Activated T-cell treated with anti-CD3 and anti-CD28 coated beads for 4 hours (primary cell): ENCODE measurements around the gene ABCA1.
"Not testable (repeated sequence)": the region's sequence is repeated elsewhere in the genome, so short reads cannot be mapped to it uniquely, and the experiment has no call there.

Experiments used
- DNase-seq: peaks from one replicate; pipeline ENCODE4 v3.0.0-alpha.2; 2020

ABCA1 gene

DNA sequence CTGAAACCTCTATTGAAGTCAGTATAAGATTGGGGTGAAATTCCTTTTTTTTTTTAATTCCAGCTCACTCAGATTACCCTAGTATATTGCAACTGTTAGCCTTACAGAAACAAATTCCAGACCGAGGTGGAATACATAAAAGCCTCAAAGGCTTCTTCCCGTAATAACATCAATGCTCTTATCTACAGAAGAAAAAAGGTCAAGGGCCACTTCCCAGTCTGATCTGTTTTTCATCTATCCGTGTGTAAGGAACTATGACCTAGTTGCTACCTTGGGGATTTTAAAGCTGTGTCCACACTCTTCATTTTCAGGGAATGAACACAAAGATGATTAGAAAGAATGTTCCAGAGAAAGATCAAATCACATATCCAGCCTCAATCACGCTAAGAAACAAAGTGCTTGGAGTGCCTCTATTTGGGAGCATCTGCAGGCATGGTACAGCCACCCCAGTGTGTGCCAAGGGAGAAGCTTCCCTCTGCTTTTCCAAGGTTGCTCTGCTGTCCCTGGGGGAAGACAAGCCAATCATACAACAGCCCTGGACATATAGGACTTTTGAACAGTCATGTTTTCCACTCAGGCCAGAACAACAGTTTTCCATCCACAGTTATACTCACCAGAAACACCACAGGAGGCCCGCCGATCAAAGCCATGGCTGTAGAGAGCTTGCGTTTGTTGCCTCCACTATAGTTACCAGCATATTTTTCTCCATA lies 140.5 kb downstream of the ABCA1 start:
- no peak for DNase-seq

DNA sequence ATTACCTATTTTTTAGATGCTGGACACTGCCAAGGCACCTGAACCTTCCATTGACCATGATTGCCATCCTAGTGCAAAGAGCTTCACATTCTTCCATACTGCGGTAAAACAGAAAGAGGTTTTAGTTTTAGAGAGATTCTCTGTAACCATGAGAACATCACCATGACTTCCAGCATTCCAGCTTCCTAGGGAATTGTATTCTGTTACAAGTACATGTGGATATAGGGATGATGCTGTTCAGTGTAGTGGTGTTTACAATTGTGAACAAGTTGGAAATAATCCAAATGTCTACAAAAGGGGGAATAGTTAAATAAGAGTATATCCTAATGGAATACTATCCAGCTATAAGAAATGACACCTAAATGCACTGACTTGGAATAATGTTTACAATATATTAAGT lies 141.7 kb downstream of the ABCA1 start:
- no peak for DNase-seq

DNA sequence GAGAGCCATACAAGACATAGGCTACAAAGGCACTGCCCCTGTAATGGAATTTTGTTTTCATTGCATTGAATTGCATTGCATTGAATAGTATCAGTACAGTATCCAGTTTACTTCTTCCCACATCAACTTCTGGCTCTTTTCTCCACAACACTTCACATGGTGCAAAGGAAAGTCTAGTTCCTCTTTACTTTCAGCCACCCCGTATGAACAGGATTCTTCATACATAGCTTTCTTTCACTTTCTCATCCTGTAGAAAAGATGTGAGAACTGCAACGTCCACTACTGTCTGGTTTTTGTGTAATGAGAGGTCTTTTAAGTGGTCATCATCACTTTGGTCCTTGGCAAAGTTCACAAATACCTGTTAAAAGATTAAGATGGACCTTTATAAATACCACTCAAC lies 143.9 kb downstream of the ABCA1 start:
- DNase-seq: no peak

DNA sequence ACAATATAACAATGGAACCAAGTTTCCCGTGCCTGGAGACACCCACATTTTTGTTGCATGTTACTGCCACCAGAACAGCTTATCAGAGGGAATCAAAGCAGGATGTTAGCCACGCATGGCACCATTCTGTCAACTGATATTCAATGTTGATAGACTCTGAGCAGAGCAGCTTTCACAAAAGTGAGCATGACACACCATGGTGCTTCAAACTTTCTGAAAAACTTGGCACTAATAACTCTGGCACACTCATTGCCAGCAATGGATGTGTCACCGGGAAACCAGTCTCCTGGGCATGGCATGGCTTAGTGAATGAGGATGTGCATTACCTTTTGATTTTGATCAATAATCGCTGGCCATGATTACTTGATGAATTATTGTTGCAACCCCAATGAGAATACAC lies 144.4 kb downstream of the ABCA1 start:
- no peak for DNase-seq

DNA sequence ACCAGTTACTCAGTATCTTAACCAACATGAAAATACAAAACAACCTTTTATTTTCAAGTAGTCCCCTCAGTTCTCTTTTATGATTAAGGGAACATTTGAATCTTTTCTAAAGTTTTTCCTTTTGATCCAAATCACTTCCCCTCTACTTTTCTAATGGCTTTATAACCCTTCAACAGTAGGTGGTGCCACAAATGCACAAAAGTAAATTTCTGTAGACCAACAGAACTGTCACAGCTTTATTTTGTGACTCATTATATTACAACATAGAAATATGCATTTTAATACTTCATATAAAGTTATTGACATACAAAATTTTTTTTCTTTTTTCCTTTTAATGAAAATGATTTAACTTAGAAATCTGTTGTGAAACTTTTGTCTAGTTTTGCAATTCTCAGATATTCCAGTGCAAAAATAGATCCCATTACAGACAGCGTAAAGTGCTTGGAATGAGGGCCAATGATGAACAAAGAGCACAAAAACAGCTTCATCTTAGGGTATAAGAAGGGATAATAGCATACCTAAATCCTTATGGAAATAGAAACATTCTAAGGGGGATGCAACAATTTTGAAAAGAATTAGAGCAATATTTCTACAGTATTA lies 147.1 kb downstream of the ABCA1 start:
- no peak for DNase-seq

DNA sequence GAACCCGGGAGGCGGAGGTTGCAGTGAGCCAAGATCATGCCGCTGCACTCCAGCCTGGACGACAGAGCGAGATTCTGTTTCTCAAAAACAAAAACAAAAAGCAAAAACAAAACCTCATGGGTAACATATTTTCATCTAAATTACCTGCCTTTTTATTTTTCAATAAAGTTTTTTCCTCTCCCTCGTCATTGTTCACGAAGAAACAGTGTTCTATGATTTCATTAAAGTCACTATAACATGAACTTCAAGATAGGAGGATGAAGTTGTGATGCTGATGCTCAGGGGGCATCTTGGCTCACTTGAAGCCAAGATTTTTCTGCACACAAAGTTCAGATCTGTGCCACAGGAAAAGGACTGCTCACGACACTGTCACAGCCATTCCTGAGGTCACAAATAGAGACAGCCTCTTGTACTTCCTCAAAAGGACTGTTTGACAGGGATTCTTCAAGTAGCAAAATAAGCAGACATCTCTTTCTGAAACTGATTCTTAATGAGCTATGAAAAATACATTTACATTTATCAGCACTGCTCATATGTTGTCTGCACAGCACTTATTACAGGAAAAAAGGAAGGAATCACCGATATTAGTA lies 147.9 kb downstream of the ABCA1 start:
- no peak for DNase-seq

DNA sequence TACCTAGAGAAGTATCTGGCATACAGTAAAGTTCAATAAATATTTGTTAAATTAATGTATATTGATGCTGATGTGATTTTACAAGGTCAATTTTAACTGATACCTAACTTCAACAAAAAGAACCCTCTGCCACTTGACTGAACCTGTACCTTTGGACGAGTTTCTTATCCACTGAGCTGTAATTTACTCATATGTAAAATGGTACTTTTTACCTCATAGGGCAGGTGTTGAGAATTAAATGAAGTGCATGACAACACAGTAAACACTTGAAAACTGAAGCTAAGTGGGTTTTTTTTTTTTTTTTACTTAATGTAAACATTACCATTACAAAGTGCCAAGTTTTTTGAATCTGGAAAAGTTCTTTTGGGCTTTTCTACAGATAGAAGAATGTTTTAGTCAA lies 148.6 kb downstream of the ABCA1 start:
- DNase-seq: no peak

DNA sequence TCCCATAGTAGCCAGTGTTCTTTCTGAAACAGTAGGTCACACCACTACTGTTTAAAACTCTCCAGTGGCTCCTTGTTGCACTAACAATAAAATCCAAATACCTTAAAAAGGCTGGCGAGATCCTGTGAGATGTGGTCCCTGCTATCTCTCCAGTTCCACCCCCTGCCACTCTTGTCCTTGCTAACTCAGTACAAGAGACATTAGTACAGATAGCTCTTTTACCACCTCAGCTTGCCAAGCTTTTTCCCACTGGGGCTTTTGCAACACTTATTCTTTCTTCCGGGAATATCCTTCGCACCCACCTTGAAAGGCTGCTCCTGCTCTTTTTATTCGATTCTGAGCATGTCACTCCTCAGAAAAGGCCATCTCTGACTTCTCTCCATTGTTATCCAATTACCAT lies 149.2 kb downstream of the ABCA1 start:
- DNase-seq: no peak

DNA sequence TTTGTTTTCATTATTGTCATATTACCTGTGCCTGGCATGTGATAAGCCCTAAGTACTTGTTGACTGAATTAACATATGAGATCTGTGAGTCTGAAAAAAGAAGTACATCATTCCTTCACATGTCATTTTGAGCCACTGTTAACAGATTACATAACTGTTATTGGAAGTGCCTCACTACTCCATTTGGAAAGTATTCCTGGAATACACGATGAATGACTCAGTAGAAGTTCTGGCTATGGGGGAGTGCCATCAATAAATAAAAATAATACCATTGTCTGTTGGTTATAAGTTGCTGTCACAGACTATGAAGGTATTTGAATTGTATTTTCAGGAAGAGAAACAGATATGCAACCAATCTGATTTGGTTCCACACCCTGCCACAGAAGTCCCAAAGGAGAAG lies 151.2 kb downstream of the ABCA1 start:
- DNase-seq: no peak

DNA sequence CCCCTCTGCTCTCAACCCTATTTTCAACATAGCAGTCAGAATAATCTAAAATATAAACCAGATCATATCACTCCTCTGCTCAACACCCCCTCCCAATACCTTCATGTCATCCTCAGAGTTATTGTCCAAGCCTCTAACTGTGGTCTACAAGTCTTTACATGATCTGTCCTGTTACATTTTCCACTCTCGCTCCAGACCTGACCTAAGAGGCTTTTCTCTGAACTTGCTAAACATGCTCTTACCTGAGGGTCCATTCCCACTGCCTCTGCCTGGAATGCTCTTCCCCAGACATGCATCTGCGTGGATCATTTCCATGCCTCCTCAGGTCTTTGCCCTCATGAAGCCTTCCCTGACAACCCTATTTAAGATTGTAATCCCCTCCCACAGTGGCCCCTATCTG lies 152.0 kb downstream of the ABCA1 start:
- no peak for DNase-seq

DNA sequence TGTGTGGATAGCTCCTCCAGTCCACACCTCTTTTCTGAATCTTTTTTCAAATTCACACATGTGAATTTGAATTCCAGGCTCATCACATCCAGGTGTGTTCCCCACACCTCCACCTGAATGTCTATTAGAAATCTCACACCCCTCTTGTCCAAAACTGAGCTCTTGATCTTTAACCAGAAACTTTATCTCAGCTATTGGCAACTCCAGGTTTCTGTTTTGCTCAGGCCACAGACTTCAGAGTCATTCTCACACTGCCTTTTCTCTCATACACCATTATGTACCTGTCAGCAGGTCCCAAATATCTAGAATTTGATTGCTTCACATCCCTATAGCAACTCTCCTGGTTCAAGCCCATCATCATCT lies 152.4 kb downstream of the ABCA1 start:
- DNase-seq: no peak

DNA sequence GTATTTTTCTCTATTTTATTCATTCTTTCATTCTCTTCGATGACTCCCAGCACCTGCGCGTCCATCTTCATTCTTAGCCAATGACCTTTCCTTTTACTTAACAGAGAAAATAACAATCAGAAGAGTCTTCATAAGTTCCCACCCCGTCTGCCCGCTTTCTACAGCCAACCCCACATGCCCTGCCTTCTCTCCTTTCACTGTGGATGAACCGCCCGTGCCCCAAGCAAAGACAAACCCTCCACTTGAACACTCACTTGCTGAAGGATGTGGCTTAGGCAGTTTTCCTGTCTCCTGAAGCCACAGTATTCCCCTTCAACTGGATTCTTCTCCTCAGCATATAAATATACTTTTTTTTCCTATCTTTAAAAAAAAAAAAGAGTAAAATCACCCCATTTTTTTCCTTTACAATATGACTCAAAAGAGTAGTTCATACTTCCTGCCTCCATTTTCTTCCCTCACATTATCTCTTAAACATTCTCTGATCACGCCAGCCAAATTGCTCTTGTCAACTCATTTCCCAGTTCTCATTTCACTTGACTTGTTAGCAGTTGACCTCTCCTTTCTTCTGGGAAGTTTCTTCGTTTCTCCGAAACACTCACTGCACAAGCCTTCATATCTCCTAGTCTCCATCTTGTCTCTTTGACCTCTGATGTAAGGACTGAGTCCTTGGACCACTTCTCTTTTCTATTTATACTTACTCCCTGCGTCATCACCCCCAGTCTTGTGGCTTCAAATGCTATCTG lies 153.0 kb downstream of the ABCA1 start:
- no peak for DNase-seq

DNA sequence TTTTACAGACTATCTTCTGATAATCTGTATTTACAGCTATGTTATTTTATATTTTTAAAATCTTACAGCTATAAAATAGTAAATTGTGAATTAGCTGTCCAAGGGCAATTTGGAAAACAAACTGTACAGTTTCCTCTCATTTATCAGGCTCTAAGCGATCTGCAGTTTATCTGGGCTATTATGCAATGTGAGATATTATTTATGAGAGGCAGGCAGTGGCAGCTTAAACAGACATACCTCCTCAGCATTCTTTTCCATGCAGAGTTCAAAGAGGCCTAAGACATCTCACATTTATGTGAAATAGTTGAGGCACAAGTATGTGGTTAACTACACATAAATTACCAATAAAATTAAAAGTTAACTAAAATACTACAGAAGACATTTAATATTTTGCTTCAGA lies 153.8 kb downstream of the ABCA1 start:
- DNase-seq: no peak

DNA sequence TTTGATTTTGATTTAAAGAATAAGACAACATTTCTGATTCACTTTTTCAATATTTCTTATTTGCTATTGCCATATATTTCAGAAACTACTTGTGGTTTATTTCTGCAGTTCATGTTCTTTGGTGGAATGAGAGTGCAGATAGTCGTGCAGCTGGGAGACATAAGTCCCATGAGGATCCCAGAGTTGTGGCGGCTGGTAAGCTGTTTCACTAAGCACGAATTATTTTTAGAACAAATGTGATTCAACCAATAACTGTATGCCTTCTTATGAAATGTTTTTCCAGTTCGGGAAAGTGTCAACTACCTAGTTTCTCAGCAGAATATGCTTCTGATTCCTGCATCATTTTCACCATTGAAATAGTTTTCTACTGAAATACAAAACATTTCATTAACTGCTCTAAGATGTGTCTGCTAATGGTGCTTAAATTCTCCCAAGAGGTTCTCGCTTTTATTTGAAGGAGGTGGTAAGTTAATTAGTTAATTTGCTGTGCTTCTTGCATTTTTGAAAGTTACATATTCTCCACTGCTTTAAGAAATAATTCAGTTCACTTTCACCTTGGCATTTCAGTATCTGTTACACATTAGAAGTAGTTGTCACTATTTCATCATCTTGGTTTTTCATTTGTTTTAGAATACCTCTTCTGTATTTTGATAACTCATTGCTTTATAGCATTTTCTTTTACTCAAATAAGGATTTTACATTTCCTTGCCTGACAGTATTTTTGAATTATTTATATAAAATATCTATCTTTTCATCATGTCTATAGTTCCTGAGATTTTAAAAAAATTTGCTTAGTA lies 155.0 kb downstream of the ABCA1 start:
- DNase-seq: no peak

DNA sequence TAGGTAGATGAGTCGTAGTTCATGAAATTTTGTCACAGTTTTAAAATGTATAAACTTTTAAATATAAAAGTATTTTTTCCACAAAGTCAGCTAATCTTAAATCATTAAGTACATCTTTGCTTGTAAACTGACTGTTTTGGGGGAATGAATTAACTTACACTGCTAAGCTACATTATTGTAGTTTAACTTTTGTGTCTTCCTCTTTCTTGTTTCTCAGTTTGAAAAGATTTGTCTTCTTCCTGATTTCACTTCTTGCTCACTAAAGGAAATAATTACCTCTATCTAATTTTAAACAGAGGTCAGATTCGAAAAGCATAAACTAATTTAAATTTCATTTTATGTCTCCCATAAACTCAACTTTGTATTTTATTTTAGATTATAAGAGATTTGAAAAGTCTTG lies 158.3 kb downstream of the ABCA1 start:
- DNase-seq: no peak

DNA sequence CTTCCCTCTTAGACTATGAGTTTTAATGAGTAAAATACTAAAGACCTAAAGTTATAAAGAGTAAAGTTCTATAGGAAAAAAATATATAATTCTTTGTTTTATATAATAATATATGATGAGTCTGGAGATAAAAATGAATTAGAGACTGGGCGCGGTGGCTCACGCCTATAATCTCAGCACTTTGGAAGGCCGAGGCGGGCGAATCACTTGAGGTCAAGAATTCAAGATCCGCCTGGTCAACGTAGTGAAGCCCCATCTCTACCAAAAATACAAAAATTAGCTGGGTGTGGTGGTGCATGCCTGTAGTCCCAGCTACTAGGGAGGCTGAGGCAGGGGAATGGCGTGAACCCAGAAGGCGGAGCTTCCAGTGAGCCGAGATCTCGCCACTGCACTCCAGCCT lies 158.9 kb downstream of the ABCA1 start:
- not testable (repeated sequence) for DNase-seq

DNA sequence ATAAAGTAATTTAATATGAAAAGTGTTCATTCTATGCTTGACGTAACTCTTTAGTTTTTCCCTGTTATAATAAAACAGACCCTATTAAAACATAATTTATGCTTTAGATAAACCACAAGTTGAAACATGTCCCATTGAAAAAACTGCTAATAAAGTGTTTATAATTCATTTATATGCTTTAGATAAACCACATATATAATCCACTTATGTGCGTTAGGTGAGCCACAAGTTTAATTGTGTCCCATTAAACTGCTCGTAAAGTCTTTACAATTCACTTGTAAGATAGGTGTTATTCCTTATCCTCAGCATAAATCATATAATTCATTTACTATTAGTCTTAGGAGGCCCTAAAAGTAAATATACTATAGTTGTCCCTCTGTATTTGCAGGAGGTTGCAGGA lies 160.4 kb downstream of the ABCA1 start:
- no peak for DNase-seq

DNA sequence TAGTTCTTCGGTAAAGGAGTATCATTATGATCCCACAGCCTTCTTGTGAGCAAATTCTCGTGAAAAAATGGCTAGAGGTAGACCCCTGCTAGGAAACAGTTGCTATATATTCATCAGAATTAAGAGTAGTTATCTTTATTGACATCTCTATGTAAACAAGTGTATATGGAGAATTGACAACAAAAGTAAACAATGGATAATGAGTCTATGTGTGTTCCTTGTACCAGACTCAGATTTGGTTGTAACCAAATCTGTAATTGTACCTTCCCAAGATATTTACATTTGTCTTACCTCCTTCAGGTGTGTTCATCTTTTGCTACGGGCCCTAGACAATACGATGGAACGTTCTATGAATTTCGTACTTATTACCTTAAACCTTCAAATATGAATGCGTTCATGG lies 161.9 kb downstream of the ABCA1 start:
- DNase-seq: no peak

DNA sequence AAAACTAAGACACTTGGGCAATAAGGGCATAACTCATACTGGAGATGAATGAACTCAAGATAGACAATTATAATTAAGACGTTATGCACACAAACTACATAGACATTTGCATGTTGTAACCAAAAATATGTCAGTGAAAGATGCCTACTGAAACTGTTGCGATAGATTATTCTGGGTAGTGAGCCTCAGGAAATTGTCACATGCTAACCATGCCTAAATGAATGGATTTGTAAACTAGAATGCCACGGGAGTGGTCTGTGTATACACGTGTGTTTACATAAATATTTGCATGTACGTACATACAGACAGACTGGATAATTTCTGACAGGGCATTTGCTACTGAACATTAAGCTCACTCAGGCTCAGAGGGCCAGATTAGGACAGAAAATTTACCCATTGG lies 162.8 kb downstream of the ABCA1 start:
- no peak for DNase-seq

DNA sequence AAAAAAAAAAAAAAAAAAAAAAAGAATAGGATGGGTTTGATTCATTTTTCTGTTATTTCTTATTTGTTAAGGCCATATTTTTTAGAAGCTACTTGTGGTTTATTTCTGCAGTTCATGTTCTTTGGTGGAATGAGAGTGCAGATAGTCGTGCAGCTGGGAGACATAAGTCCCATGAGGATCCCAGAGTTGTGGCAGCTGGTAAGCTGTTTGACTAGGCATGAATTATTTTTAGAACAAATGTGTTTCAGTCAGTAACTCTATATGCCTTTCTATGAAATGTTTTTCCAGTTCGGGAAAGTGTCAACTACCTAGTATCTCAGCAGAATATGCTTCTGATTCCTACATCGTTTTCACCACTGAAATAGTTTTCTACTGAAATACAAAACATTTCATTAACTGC lies 169.0 kb downstream of the ABCA1 start:
- DNase-seq: no peak

DNA sequence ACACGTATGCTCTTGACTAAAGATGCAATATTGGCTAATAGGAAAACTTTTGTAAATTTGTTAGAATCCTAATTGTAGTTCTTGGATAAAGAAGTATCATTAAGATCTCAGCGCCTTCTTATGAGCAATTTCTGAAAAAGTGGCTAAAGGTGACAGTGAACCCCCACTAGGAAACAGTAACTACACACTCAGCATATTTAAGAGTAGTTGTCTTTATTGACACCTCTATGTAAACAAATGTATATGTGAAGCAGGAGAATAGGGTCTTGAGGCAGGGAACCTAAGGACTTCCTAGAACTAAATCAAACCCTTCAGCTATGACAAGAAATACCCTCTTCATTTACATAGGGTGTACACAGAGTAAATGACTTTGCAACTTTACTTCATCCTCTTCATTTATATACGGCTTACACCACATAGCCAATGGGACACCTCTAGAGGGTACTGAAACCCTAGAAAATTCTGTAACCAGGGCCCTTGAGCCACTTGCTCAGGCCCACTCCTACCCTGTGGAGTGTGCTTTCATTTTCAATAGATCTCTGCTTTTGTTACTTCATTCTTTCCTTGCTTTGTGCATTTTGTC lies 177.7 kb downstream of the ABCA1 start:
- no peak for DNase-seq

DNA sequence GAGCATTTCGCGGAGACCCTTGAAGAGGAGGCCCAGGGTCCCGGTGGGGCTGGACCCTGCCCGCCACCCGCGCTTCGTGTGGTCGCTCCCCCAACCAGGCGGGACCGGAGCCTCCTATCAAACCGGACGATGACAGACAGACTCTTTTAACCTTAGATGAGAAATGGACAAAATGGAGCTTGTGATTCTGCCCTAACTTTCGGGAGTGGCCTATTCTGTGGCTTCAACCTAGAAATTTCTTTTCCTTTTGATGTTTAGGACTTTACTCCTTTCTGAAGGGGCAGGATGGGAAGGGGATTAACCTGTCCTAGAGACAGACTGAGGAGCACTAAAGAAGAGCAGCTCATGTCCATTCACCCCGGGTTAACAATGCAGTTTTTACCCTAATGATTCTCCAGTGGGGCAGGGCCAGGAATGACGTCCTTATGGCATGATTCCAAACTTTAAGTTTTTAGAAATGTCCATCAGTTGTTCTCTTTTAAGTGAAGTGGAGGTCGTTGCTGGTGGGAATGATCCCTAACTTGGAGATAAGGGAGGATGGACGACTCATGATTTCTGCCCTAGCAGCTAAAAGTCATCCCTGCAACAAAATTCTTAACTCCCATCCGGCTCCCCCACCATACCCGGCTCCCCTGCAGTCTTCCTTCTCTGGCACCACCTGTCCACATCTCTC lies 179.5 kb downstream of the ABCA1 start:
- DNase-seq: no peak
